Nephron progenitor cell (in vitro differentiated cells): ENCODE data around the gene ZNF320.
A peak's percentile ranks its signal among the peaks of the same experiment; 100 is the strongest.
"Not testable (repeated sequence)": the region's sequence is repeated elsewhere in the genome, so short reads cannot be mapped to it uniquely, and the experiment has no call there.

Source experiments
- DNase-seq: peaks from one replicate; pipeline ENCODE4 v3.0.0; 2021
- H3K27ac Mint-ChIP-seq: 2 replicates; pipeline ENCODE4 v1.8.0; 2021; ENCODE audit warnings: mild to moderate bottlenecking, moderate library complexity, mixed read lengths
- H3K27me3 Mint-ChIP-seq: 2 replicates; pipeline ENCODE4 v1.8.0; 2021; ENCODE audit warnings: mild to moderate bottlenecking, low read depth, mixed read lengths; ENCODE audit not compliant: poor library complexity
- H3K36me3 Mint-ChIP-seq: 2 replicates; pipeline ENCODE4 v1.8.0; 2021; ENCODE audit warnings: low read depth, mixed read lengths
- H3K4me1 Mint-ChIP-seq: 2 replicates; pipeline ENCODE4 v1.8.0; 2021; ENCODE audit warnings: mixed read lengths
- H3K4me3 Mint-ChIP-seq: 2 replicates; pipeline ENCODE4 v1.8.0; 2021; ENCODE audit warnings: mild to moderate bottlenecking, moderate library complexity, mixed read lengths
- H3K9me3 Mint-ChIP-seq: 2 replicates; pipeline ENCODE4 v1.8.0; 2021; ENCODE audit warnings: mild to moderate bottlenecking, moderate library complexity, mixed read lengths
- TF ChIP-seq, protein P1 (sequence below): fragments of 200-600 bp; sonication (generic); IDR thresholded peaks from 2 replicates; pipeline ENCODE4 v1.5.0; 2021; ENCODE audit warnings: antibody characterized with exemption

Gene ZNF320

DNA sequence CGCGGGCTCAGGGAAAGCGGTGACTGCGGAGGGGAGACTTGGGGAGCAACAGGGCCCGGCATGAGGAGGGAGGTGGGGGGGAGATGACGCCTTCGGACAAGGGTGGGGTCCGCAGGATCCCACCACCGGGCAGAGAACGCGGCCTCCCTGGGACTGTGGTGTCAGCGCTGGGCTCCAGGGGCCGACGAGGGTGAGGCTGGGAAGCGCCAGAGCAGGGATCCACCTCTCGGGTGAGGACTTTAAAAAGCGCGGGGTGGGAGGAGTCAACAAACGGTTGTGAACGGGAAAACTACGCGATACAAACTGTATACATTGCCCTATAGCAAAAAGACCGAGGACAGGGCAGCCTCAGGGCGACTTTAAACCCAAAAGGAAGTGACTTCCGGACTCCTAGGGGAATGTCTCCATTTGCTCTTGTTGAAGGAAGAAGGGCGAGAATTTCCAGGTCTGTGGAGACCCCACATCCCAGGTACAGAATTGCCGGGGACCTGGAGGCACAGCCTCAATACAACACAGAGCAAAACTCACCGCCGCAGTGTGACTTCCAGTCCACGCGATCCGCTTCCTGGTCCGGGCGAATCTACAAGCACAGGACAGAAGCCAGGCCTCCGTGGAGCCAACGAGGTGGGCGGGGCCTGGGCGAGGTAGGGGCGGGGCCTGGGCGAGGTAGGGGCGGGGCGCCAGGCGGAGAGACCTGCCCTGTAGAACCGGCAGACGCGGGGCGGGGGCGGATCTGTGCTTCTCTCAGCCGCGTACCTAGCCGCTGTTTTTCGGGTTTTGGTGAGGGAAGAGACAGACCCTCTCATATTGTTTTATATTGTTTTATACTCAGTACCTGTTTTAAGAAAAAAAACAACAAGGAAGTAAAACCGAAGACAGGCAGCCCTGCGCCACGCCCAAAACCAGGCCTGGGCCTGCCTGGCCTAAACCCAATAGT, 25.7 kb upstream of the ZNF320 start, which contains the start of gene ZNF888:
ZNF888 (minus strand) TSS at position 588 of the 937 bp plus-strand sequence. CDS start 5,555 bp downstream, outside the sequence.
- peaks cover 21% of the 10 kb centered on the region for H3K4me1 Mint-ChIP-seq
- peaks cover 3% of the 10 kb centered on the region for H3K27me3 Mint-ChIP-seq
- TF ChIP-seq, protein P1, sequence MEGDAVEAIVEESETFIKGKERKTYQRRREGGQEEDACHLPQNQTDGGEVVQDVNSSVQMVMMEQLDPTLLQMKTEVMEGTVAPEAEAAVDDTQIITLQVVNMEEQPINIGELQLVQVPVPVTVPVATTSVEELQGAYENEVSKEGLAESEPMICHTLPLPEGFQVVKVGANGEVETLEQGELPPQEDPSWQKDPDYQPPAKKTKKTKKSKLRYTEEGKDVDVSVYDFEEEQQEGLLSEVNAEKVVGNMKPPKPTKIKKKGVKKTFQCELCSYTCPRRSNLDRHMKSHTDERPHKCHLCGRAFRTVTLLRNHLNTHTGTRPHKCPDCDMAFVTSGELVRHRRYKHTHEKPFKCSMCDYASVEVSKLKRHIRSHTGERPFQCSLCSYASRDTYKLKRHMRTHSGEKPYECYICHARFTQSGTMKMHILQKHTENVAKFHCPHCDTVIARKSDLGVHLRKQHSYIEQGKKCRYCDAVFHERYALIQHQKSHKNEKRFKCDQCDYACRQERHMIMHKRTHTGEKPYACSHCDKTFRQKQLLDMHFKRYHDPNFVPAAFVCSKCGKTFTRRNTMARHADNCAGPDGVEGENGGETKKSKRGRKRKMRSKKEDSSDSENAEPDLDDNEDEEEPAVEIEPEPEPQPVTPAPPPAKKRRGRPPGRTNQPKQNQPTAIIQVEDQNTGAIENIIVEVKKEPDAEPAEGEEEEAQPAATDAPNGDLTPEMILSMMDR: no peak
- peak; percentile 88 for DNase-seq
- peak within 1 kb of the TSS; percentile 88 for H3K4me3 Mint-ChIP-seq
- H3K9me3 Mint-ChIP-seq: peaks cover 28% of the 10 kb centered on the region
- peak within 1 kb of the TSS; percentile 94 for H3K27ac Mint-ChIP-seq
- H3K36me3 Mint-ChIP-seq: peaks cover 43% of the 10 kb centered on the region

DNA sequence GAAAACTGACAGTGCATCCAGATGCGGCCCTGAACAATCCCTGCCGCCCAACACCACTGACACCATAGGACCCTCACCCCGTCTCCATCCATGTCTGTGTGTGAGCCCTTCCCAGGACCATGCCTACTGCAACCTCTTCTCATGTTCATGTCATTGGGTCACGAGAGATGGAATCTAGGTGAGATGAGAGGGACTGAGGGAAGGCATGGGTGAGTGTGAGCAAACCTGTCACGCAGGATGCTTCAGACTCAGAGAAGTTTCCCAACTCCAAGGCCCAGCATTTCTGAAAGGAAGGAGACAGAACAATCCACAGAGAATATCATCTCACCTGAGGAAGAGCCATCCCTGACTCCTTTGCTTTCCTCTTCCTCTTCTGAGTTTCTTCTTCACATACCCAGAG, 20.1 kb upstream of the ZNF320 start:
- Mint-ChIP-seq H3K27ac (peak overlapping the region; percentile 61), H3K4me1 (peaks cover 19% of the 10 kb centered on the region), H3K4me3 (no peak overlapping the region), H3K9me3 (peaks cover 4% of the 10 kb centered on the region), H3K27me3 (peaks cover 3% of the 10 kb centered on the region), H3K36me3 (peaks cover 55% of the 10 kb centered on the region)
- no peak for DNase-seq
- TF ChIP-seq, protein P1: no peak

DNA sequence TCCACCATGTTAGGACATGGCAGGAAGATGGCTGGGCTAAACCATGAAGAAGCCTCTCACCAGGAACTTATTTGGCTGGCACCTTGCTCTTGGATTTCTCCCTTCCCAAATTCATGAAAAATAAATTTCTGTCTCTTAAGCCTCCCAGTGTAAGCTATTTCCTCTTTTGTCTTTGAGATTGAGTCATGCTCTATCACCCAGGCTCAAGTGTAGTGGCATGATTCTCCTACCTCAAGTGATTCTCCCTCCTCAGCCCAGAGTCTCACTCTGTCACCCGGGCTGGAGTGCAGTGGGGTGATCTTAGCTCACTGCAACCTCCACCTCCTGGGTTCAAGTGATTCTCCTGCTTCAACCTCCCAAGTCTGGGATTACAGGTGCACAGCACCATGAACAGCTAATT, 13.2 kb upstream of the ZNF320 start:
- Mint-ChIP-seq H3K27ac (no peak overlapping the region), H3K27me3 (no peaks in the 10 kb centered on the region), H3K4me3 (no peak overlapping the region), H3K9me3 (peaks cover 43% of the 10 kb centered on the region), H3K4me1 (no peaks in the 10 kb centered on the region), H3K36me3 (peaks cover 78% of the 10 kb centered on the region)
- DNase-seq: no peak
- TF ChIP-seq, protein P1: no peak

DNA sequence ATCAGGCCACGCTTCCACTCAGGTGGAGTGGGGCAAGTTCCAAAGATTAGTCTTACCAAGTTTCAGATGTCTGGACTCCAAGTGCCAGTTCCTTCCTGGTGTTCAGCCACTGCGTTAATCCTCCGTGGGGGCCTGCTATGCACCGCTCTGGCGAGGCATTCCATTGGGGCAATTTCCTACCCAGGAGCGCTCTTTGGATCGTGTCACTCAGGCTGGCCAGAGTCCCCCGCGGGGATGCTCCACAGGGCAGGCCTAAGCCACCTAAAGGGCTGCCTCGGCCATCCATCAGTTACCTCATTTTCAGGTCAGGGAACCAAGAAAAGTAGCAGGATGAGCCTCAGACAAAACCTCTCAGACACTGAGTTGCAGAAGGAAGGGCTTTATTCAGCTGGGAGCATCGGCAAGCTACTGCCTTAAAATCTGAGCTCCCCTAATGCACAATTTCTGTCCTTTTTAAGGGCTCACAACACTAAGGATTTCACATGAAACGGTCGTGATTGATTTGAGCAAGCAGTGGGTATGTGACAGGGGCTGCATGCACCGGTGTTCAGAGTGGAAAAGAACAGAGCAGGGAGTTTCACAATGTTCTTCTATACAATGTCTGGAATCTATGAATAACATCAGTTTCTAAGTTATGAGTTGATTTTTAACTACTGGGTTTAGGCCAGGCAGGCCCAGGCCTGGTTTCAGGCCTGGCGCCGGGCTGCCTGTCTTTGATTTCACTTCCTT, 6.8 kb upstream of the ZNF320 start:
- not testable (repeated sequence) for H3K4me1 Mint-ChIP-seq, H3K4me3 Mint-ChIP-seq, H3K27ac Mint-ChIP-seq, DNase-seq, H3K27me3 Mint-ChIP-seq
- peaks cover 45% of the 10 kb centered on the region for H3K36me3 Mint-ChIP-seq
- peaks cover 38% of the 10 kb centered on the region for H3K9me3 Mint-ChIP-seq

DNA sequence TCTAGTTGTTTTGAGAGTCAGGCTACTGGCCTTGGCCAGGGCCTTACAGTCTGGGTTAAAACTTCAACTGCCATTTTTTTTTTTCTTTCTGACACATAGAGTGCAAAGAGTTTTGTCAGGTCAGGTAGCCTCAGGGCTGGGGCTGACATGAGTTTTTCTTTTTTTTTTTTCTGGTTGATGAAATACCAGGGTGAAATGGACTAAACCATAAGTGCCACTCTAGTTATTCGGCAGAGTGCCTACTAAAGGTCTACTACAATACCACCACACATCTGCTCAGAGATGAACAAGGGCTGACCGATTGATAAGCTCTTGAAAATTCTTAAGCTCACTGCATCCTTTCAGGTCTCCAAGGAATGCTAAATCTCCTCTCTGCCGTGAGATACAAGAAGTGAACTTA, 4.4 kb upstream of the ZNF320 start:
- DNase-seq: no peak
- no peaks in the 10 kb centered on the region for H3K27me3 Mint-ChIP-seq
- TF ChIP-seq, protein P1: no peak
- no peak overlapping the region for H3K27ac Mint-ChIP-seq
- H3K36me3 Mint-ChIP-seq: peaks cover 38% of the 10 kb centered on the region
- no peak overlapping the region for H3K4me3 Mint-ChIP-seq
- peaks cover 37% of the 10 kb centered on the region for H3K9me3 Mint-ChIP-seq
- H3K4me1 Mint-ChIP-seq: peaks cover 15% of the 10 kb centered on the region

DNA sequence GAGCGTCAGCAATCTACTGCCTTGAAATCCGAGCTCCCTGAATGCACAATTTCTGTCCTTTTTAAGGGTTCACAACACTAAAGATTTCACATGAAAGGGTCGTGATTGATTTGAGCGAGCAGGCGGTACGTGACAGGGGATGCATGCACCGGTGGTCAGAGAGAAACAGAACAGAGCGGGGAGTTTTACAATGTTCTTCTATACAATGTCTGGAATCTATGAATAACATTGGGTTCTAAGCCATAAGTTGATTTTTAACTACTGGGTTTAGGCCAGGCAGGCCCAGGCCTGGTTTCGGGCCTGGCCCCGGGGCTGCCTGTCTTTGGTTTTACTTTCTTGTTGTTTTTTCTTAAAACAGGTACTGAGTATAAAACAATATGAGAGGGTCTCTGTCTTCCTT, 1.2 kb upstream of the ZNF320 start:
- H3K4me3 Mint-ChIP-seq: peak overlapping the region; percentile 94
- not testable (repeated sequence) for H3K27me3 Mint-ChIP-seq, DNase-seq, H3K27ac Mint-ChIP-seq
- H3K4me1 Mint-ChIP-seq: peaks cover 32% of the 10 kb centered on the region
- peaks cover 34% of the 10 kb centered on the region for H3K36me3 Mint-ChIP-seq
- H3K9me3 Mint-ChIP-seq: peaks cover 28% of the 10 kb centered on the region
